ENCODE data around the gene NDUFAF7.

DNA sequence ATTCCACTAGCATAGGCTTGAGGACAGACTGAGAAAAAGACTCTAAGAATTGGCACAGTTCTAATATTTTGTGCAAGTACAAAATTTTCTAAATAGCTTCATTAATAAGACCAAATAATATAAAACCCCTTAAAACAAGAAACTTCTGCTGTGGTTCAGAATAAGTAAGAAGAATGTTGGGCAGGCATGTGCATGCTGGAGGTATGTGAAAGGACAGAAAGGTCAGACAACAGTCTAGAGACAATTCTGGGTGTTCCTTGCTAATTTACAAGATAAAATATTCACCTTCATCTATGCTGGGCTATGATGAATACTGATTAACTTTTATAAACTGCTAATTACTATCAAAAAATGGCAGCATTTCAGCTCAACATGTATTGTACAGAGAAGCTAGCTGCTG is 20.2 kb upstream of the NDUFAF7 start:
- TF ChIP-seq, protein P1, sequence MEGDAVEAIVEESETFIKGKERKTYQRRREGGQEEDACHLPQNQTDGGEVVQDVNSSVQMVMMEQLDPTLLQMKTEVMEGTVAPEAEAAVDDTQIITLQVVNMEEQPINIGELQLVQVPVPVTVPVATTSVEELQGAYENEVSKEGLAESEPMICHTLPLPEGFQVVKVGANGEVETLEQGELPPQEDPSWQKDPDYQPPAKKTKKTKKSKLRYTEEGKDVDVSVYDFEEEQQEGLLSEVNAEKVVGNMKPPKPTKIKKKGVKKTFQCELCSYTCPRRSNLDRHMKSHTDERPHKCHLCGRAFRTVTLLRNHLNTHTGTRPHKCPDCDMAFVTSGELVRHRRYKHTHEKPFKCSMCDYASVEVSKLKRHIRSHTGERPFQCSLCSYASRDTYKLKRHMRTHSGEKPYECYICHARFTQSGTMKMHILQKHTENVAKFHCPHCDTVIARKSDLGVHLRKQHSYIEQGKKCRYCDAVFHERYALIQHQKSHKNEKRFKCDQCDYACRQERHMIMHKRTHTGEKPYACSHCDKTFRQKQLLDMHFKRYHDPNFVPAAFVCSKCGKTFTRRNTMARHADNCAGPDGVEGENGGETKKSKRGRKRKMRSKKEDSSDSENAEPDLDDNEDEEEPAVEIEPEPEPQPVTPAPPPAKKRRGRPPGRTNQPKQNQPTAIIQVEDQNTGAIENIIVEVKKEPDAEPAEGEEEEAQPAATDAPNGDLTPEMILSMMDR (conservative IDR thresholded peaks at IDR 0.05; ENCODE audit: low read depth, low read length): no peak
- TF ChIP-seq EZH2phosphoT487 (IDR thresholded peaks at IDR 0.05; ENCODE audit: borderline replicate concordance, low read length): no peak
